GOT3 (cell line): ENCODE measurements around the gene KMT2B.

ENCODE experiments used
- DNase-seq: peaks from one replicate; lab custom pipeline; 2025; ENCODE audit warnings: mixed read lengths; lab: John Stamatoyannopoulos, UW

Gene KMT2B

DNA sequence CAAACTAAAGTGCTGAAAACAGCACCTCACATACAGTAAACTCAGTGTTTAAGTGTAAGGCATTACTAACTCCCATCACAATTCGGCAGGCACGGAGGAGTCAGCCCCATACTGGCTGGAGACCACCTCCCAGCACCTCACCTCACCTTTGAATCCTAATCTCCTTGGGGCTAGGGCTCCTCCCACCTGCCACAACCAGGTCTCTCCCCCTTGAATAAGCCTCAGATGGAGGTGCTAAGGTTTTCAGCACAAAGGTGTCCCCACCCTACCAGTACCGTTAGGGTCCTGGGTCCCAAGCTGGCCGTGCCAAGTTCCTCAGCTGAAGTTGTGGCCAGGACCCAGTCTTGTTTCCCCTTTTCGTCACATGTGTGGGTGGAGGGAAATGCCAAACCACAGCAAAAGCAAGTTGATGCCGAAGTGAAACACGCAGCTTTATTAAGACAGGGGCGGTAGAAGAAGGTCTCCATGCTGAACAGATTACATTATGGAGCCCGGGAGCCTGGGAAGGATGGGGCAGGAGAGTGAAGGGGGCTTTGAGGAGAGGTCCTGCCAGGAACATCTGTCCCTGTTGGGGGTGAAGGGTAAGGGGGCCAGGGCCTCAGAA, 24.4 kb downstream of the KMT2B start, which contains the start of gene IGFLR1:
TSS of gene IGFLR1 (minus strand) at position 332 of the 604 bp plus-strand sequence. CDS start 1,272 bp downstream, outside the sequence.
- no peak for DNase-seq

DNA sequence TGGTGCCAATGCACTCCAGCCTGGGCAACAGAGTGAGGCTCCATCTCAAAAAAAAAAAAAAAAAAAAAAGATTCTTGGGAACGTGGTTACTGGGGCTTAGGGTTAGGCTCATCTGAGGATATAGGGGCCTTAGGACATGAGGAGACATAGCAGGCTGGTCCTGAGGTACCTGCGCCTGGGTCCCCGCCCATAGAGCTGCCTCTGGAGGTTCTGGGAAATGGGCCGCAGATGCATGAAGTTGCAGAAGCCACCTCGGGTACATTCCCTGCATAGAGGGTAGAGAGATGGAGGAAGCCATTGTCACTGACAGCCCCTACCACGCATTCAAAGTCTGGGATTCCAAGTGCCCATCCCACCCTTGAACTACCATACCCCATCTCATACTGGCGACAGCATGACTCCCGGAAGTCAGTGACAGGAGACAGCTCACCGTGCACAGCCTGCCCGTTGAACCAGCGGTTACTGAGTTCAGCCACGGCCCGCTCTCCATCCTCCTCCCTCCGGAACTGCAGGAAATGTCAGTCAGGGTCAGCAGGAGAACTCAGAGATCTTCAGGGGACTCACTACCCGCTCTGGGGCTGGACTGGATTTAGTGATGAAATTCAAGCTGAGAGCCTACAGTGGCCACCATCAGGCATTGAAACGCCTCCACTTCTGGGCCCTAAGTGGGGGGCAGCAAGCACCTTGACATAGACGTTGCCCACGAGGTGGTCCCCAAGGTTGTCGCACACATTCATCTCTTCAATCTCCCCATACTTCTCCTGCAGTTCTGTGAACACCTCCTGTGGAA, 26.0 kb downstream of the KMT2B start:
- DNase-seq: no peak

DNA sequence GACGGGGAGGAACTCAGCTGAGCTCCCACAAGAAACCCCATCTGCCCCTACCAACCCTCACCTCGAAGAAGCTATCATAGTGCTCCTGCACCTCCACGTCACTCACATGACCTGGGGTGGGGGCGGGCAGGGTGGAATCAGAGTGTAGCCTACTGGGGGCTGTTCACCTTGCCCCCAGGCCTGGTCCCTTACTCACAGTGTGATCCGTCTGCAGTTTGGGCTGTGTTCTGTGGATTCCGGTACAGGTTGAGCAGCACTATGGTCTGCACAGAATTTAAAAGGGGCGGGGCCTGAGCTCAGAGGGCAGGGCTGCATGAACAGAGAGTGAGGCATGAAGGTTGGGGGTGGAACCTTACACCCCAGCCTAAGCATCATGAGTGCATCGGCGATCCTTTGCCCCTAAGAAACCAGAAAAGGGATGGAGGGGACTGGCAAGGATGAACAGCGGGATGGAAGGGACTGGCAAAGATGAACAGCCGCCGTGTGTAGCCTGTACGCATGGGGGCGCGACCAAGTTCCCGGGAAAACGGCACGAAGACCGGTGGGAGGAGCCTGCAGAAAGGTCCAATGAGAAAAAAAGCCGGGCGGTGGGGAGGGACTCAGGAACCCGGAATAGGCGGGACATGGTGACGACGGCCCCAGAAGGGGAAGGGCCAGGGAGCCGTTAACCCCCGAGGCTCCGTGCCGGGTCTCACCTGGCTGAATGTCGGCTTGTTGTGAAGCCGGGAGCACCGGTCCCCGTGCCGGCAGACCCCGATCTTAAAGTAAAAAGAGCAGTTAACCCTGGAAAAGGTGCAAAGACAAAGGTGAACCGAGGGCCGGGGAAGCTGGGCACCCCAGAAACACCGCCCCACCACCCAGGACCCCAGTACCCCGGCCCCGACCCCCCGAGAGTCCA, 26.9 kb downstream of the KMT2B start:
- peak; percentile 42 for DNase-seq

DNA sequence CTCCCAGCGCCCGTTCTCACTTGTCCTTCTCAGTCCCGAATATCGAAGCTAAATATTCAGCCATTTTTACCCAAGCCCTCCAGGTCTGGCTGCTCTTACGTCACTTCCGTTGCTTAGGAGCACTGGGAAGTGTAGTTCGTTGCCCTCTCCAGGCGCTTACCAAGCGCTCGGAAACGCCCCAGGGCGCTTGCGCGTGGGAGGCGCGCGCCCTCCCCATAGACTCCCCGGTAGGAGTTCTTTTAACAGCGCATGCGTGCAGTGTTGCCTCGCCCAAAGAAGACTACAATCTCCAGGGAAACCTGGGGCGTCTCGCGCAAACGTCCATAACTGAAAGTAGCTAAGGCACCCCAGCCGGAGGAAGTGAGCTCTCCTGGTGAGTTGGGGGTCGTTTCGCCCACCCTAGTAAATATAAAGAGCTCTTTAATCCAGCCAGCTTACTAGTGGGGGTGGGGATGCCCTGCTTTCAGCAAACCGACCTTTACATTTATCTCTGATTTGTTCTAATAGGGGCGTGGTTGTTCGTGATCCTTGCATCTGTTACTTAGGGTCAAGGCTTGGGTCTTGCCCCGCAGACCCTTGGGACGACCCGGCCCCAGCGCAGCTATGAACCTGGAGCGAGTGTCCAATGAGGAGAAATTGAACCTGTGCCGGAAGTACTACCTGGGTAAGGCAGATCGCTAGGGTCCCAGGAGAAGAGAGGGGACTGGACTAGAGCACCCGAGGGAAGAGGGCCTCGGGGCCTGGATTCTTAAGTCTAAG, 27.7 kb downstream of the KMT2B start, which contains the start of the genes PSENEN and U2AF1L4:
TSS of gene PSENEN (plus strand) at position 324 of the 759 bp plus-strand sequence. CDS start at position 604, 280 bp downstream.
TSS of gene U2AF1L4 (minus strand) at position 91 of the 759 bp plus-strand sequence. CDS start at position 64, 27 bp downstream.
- peak; percentile 89 for DNase-seq

DNA sequence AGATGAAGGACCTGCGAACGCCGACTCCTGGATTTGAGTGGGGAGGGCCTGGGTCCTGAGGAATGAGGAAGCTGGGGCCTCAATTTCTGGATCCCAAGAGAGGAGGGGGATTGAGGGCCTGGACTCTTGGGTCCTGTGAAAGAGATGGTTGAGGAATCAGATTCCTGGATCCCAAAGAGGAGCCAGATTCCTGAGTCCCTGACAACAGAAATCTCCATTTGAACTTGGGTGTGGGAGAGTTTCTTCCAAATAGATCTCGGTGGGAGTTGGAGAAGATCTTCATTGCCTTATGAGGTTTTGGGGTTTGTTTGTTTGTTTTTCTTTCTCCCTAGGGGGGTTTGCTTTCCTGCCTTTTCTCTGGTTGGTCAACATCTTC, 28.3 kb downstream of the KMT2B start:
- DNase-seq: no peak

DNA sequence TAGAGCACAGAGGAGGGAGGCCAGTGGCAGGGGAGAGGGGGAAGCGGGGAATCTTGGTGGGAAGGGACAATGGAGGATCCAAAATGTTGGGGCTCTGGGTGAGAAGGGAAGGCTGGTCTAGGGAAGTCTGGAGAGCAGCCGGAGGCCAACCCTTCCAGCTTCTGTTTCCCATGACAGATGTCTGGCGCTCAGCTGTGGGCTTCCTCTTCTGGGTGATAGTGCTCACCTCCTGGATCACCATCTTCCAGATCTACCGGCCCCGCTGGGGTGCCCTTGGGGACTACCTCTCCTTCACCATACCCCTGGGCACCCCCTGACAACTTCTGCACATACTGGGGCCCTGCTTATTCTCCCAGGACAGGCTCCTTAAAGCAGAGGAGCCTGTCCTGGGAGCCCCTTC, 28.7 kb downstream of the KMT2B start:
- no peak for DNase-seq

DNA sequence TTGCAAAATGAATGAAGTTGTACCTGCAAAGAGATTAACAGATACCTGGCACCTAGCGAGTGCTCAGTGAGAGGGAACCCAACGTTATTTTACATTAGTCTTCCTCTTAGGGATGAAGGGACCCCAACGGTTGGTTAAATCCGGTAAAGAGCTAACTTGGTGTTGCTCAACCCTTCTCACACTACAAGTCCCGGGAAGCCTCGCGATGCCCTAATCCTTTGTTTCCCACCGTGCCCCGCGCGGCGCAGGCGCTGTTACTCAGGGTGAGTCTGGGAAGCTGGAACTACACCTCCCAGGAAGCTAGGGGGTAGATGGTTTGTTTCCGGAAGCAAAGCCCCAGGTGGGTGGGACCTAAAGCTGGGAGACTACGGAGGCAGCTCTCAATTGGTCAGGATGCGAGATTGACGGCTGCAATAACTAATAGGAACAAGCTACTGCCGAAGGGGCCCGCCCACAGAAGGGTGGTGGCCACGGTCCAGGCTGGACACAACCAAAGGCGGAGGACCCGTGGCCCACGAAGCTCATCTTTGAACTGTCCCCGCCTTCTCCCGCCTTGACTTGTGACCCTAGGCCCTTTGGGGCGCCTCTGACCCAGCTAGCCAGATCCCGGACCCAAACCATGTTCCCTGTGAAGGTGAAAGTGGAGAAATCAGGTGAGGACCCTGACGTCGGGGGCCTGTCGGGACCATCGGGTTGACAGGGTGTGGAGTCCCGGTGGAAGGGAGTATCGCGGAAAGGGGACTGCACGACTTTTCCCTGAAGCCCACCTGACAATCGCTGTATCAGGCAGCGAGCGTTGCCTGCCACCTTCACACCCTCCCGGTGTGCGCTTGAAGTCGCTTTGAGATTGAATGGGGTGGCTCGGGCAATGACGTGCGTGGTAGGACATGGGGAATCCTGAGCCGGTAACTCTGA, 30.6 kb downstream of the KMT2B start, which contains the start of gene LIN37:
TSS of gene LIN37 (plus strand) at position 471 of the 915 bp plus-strand sequence. CDS start at position 620, 149 bp downstream.
- DNase-seq: peak; percentile 95

DNA sequence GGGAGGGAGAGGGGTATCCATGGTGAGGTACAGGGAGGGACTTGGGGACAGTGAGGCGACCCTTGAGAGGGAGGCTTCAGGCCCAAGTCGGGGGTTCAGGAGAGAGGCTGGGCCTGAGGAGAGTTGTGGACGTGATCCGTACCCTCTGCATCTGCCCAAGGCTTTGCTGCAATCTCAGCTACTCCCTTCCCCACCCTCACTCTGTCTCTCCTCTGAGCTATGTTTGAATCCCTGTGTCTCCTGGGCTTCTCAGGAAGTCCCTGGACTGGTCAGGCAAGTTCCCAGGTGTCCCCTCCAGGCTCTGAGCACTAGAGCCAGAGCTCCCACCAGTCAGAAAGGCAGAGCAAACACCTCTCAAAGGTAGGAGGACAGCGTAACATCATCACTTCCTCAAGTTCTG, 32.4 kb downstream of the KMT2B start:
- no peak for DNase-seq

DNA sequence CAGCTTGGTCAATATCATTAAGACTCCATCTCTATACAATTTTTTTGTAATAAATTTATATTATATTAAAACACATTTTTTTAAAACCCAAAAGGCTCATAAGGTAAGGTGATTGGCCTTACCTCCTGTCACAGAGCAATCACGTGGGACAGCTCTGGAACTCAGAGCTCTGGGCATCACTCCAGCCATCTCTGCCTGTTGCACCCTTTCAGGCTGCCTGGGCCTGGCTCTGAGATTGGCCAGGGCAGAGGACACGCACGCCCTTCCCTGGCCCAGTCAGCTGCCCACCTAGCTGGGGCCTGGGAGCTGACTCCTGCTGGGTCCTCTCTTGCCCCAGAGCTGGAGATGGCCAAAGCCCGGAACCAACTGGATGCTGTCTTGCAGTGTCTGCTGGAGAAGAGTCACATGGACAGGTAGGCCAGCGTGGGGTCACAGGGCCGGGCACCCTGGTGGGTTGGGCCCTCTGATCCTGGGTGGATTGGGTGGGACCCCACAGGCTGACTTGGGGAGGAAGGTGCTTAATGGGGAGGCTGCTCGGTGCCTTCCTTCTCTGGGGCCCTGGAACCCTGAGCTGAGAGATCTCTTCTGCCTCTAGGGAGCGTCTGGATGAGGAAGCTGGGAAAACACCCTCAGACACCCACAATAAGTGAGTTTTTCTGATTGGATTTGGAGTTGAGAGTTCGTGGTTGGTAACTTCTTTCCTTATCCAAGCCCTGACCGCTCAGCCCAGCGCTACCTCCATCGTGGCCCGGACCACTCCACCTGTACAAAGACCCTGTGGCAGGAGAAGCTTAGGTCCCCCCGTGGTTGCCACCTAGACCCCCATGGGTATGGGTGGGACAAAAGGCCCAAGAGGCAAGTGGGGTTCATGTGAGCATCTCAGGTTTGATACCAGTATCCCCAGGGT, 34.3 kb downstream of the KMT2B start:
- no peak for DNase-seq

DNA sequence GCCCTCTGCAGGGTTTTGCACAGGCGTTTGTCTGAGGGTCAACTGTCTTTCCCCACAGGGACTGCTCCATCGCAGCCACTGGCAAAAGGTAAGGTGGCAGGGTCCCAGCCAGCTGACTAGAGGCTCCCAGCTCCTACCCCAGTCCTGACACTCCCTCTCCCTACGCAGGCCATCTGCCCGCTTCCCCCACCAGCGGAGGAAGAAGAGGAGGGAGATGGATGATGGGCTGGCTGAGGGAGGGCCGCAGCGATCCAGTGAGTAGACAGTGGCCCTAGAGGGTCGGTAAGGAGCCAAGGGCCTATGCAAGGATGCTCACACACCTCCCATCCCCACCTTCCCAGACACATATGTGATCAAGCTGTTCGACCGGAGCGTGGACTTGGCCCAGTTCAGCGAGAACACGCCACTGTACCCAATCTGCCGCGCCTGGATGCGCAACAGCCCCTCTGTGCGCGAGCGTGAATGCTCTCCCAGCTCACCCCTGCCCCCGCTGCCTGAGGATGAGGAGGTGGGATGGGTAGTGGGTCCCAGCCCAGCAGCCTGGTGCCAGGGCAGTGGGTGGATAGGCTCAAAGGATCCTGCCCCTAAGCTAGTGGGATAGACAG, 35.0 kb downstream of the KMT2B start:
- no peak for DNase-seq

DNA sequence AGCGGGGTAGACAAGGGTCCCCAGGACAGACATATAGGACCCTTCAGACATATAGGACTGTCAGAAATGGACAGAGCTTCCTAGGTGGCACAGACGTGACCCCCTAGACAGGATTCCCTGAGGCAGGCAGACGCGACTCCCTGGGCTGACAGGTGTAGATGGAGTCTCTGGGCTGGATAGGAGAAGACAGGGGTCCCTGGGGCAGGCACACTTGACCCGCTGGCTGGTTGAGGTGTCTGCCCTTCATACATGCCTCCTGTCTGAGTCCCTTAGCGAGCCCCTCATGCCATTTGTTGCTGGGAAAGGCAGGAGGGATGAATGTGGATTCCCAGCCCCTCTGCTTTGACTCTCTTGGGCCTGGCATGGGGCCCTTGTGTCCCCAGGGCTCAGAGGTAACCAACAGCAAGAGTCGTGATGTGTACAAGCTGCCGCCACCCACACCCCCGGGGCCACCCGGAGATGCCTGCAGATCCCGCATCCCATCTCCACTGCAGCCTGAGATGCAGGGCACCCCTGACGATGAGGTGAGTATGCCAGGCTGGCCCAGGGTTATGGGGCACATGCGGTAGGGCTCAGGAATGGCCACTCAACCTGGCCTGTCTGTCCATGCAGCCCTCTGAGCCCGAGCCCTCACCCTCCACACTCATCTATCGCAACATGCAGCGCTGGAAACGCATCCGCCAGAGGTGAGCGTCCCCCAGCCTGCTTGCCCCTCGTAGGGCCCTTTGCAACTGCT, 36.0 kb downstream of the KMT2B start:
- no peak for DNase-seq

DNA sequence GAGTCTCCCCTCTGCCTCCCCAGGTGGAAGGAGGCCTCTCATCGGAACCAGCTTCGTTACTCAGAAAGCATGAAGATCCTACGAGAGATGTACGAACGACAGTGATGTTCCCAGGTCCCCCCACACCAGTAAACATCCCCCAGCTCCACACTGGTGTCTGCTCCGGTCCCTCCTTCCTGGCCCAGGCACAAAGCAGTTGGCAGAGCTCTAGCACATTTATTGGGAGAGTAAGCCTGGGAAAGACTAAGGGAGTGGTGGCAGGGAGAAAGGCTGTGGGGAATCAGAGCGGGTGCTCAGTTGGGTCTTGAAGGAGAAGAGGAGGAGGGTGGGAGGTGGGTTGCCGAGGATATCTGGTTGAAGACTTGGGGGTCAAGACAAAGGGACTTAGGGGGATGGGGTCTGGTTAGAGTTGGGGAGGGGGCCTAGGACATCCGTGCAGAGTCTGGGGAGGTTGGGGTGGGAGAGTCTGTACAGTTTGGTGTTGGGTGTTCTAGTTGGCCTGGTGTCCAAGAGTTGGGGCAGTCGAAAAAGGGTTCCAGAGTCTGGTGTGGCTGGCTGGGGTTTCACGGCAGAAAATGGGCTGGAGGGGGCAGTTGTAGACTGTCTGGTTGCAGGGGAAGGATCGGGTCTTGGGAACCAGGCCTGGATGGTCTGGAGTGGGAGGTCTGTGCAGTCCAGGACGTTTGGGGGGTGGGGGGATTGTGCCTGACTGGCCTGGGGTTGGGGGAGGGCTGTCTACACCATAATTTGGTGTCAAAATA, 36.7 kb downstream of the KMT2B start:
- DNase-seq: no peak

DNA sequence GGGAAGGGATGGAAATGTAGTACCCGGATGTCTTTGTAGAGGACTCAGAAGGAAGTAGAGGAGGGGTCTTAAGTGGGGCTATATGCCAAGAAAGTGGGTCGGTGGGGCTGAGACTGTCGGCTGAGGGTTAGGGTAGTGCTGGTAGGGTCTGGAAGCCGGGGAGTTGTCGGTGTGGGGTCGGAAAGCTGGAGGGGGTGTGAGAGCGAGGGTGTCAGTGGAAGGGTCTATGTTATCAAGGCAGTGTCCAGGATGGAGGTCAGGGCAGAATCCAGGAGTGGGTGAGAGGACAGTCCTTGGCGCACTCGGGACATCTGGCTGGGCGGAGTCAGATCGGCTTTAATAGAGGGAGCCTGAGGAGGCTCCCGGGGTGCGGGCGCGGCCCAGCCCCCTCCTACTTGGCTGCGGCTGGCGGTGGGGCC, 37.3 kb downstream of the KMT2B start:
- no peak for DNase-seq

DNA sequence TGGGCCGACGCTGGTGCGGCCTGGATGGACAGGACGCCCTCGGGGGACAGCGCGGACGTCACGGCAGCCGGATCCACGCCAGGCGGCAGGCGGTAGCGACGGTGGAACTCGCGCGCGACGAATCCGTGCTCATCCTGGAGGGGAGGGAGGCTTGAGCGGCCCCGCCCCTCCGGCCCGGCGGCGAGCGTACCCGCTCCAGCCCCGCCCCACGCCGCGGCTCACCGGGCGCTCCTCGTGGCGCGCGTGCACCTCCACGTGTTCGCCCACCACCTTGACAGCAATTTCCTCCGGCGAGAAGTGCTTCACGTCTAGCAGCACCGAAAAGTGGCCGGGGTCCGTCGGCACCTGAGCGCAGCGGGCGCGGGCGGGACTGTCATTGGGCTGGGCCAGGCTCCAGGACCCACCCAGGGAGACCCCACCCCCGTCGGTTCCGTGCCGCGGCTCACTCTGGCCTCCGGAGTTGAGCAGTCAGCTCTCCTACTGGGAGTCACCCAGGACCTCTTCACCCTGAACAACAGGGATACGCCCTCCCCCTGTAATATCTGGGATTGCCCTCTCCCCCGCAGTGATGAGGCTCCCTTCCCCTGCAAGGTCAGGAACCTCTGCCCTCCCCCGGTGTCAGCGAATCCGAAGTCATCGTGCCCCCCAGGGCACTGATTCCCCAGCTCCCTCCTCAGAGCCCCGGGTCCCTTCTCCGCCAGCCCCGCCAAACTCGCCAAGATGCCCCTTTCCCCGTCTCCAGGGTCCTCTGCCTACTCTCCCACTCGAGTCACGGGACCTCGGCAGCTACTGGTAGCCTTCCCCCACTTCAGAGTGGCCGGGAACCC, 38.0 kb downstream of the KMT2B start:
- peak; percentile 32 for DNase-seq

DNA sequence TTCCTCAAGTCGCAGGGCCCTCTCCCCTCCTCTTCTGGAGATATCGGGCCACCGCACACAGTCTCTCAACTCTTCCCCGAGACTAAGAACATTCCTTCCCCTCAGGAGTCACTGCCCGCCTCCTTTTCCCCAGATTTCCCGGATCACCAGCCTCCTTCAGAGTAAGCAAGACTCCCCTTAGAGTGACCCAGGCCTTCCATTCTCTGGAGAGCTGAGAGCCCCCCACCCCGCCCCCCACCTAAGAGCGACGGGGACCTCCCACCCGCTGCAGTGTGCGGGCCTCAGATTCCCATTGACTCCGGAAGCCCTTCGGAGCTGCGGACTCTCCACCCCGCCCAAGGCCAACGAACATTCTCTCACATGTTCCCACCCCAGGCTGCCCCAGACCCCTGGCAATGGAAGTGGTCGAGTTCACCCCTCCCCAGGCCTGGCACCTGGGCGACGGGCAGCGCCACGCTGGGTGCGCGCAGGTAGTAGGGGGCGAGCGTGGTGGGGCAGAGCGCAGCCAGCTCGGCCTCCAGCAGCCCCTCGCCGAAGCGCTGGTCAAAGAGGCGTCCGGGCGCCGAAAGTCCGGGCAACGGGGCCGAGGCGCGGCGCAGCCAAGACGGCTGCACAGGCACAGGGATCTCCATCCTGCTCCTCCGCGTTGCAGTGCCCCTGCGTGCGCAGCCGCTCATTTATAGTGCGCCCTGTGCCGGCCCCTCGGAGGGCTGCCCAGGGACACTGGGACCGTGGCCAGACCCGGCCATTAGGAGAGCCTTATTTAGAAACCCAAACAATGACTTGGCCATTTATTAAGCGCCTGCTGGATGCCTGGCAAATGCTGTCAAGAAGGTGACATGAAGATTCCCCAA, 38.8 kb downstream of the KMT2B start, which contains the start of gene HSPB6:
TSS of gene HSPB6 (minus strand) at position 653 of the 854 bp plus-strand sequence. CDS start at position 632, 21 bp downstream.
- DNase-seq: no peak
